Transverse colon (tissue), 4 donors: ENCODE measurements around the gene LYRM4.

Source experiments
- POLR2AphosphoS5 ChIP-seq, 3 donors: sonication (generic); formaldehyde crosslinking; IDR thresholded peaks; one replicate each; pipeline ENCODE4 v1.6.1; 2016; ENCODE audit warnings: antibody characterized with exemption in 3 of 3
- TF ChIP-seq, protein P1 (sequence below), 5 experiments: fragments of 200-600 bp in 3 of 5; fragments of 450-650 bp in 2 of 5; sonication (generic) in 3 of 5; IDR thresholded peaks; 1 replicate in 2 of 5; 2 replicates in 3 of 5; pipeline ENCODE4 v1.5.1; 2016 to 2017; ENCODE audit warnings: antibody characterized with exemption in 5 of 5, inconsistent platforms in 3 of 5, mild to moderate bottlenecking in 2 of 5, moderate library complexity in 1 of 5

DNA sequence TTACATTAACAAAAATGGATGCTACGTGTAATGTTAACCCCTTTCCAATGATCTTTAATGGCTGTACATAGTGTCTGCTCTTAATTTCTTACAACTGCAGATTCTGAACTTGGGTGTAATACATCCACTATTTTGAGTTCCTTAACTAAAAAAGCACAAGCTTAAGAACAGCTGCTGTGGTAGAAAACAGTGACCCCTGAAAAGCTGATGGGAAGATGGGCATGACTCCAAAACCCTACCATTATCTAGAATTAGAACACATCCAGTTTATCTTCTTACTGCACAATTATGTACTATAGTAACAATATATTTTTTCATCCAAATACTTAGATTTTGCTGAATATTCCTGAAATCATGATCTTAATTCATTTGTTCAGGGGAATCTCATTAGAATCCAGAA, 49.3 kb downstream of the LYRM4 start:
- TF ChIP-seq, protein P1, sequence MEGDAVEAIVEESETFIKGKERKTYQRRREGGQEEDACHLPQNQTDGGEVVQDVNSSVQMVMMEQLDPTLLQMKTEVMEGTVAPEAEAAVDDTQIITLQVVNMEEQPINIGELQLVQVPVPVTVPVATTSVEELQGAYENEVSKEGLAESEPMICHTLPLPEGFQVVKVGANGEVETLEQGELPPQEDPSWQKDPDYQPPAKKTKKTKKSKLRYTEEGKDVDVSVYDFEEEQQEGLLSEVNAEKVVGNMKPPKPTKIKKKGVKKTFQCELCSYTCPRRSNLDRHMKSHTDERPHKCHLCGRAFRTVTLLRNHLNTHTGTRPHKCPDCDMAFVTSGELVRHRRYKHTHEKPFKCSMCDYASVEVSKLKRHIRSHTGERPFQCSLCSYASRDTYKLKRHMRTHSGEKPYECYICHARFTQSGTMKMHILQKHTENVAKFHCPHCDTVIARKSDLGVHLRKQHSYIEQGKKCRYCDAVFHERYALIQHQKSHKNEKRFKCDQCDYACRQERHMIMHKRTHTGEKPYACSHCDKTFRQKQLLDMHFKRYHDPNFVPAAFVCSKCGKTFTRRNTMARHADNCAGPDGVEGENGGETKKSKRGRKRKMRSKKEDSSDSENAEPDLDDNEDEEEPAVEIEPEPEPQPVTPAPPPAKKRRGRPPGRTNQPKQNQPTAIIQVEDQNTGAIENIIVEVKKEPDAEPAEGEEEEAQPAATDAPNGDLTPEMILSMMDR (IDR thresholded peaks at IDR 0.05), result no peak
- TF ChIP-seq POLR2AphosphoS5 (IDR thresholded peaks at IDR 0.05), result no peak
